ENCODE data around the gene ZNF710. TPM values are rescaled to one million over a fixed set of nuclear protein-coding genes. Genes with fewer than 3 reads are reported as not detected.

The ZNF710 gene
- total and polyA plus RNA-seq, 2 of the 13 experiments (the other 11 are each of a cell fraction or from before 2014, with no cell fraction given) = 4.7 to 20.6 TPM

DNA sequence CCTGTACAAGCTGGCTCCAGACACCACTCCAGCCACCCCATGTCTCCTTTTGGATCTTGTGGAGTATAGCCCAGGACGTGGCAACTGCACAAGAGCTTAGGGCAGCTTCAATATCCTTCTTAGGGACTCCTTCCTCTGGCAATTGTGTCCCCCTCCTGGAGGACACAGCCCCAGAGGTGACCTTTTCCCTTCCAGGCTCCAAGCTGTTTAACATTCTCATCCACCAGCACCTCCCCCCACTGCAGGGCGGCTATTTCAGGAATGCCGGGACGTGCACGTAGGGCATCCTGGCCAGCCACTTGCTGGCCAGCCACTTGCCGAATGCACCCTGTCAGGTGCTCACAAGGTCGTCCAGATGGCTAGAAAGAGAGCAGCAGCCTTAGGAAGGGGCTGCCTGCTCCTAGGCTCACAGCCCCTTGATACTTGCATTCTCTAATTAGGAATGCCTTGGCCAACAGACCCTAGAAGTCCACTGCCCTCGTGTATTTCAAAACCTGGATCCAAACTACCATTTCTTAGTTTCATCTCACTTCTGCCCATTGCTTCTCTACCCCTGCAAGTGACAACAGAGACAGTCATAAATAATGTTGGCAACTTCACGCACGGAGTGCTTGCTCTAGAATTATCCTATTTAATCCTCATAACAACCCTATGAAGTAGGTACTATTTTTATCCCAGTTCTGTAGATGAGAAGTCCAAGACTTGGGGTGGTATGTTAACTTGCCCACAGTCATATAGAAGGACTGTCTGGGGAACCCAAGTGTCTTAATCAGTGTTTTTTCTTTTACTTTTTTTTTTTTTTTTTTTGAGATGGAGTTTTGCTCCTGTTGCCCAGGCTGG lies 125.7 kb downstream of the ZNF710 start (continued):
- TF ChIP-seq, protein P1, sequence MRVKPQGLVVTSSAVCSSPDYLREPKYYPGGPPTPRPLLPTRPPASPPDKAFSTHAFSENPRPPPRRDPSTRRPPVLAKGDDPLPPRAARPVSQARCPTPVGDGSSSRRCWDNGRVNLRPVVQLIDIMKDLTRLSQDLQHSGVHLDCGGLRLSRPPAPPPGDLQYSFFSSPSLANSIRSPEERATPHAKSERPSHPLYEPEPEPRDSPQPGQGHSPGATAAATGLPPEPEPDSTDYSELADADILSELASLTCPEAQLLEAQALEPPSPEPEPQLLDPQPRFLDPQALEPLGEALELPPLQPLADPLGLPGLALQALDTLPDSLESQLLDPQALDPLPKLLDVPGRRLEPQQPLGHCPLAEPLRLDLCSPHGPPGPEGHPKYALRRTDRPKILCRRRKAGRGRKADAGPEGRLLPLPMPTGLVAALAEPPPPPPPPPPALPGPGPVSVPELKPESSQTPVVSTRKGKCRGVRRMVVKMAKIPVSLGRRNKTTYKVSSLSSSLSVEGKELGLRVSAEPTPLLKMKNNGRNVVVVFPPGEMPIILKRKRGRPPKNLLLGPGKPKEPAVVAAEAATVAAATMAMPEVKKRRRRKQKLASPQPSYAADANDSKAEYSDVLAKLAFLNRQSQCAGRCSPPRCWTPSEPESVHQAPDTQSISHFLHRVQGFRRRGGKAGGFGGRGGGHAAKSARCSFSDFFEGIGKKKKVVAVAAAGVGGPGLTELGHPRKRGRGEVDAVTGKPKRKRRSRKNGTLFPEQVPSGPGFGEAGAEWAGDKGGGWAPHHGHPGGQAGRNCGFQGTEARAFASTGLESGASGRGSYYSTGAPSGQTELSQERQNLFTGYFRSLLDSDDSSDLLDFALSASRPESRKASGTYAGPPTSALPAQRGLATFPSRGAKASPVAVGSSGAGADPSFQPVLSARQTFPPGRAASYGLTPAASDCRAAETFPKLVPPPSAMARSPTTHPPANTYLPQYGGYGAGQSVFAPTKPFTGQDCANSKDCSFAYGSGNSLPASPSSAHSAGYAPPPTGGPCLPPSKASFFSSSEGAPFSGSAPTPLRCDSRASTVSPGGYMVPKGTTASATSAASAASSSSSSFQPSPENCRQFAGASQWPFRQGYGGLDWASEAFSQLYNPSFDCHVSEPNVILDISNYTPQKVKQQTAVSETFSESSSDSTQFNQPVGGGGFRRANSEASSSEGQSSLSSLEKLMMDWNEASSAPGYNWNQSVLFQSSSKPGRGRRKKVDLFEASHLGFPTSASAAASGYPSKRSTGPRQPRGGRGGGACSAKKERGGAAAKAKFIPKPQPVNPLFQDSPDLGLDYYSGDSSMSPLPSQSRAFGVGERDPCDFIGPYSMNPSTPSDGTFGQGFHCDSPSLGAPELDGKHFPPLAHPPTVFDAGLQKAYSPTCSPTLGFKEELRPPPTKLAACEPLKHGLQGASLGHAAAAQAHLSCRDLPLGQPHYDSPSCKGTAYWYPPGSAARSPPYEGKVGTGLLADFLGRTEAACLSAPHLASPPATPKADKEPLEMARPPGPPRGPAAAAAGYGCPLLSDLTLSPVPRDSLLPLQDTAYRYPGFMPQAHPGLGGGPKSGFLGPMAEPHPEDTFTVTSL (CRISPR knock-in tag; IDR thresholded peaks at IDR 0.05; ENCODE audit: borderline replicate concordance) = peak; percentile 35; the same call in 1 of the 2 replicates
- no peak for TF ChIP-seq ZBTB20 (CRISPR knock-in tag; IDR thresholded peaks at IDR 0.05; ENCODE audit: borderline replicate concordance, low read depth)
- peak; percentile 76 for TF ChIP-seq ZNF143 (CRISPR knock-in tag; IDR thresholded peaks at IDR 0.05)
- TF ChIP-seq MXD4 (CRISPR knock-in tag; IDR thresholded peaks at IDR 0.05) = peak; percentile 47; the same call in 1 of the 2 replicates
- TF ChIP-seq ESRRA (CRISPR knock-in tag; IDR thresholded peaks at IDR 0.05; ENCODE audit: low read depth) = peak; percentile 87
- TF ChIP-seq NONO (IDR thresholded peaks at IDR 0.05) = no peak
- 0 out of 2 replicates have a peak, but pooled peaks have one; percentile 44 for TF ChIP-seq NONO (CRISPR knock-in tag; conservative IDR thresholded peaks at IDR 0.05)
- TF ChIP-seq, protein P2, sequence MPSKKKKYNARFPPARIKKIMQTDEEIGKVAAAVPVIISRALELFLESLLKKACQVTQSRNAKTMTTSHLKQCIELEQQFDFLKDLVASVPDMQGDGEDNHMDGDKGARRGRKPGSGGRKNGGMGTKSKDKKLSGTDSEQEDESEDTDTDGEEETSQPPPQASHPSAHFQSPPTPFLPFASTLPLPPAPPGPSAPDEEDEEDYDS (CRISPR knock-in tag; IDR thresholded peaks at IDR 0.05) = peak; percentile 53; the same call in 1 of the 2 replicates
- TF ChIP-seq ZNF652 (CRISPR knock-in tag; IDR thresholded peaks at IDR 0.05; ENCODE audit: borderline replicate concordance, low read depth) = no peak
- TF ChIP-seq RXRA (CRISPR knock-in tag; IDR thresholded peaks at IDR 0.05) = peak; percentile 93
- 0 out of 2 replicates have a peak, but pooled peaks have one; percentile 47 for TF ChIP-seq ZNF670 (CRISPR knock-in tag; IDR thresholded peaks at IDR 0.05; ENCODE audit: borderline replicate concordance)
- TF ChIP-seq, protein P3, sequence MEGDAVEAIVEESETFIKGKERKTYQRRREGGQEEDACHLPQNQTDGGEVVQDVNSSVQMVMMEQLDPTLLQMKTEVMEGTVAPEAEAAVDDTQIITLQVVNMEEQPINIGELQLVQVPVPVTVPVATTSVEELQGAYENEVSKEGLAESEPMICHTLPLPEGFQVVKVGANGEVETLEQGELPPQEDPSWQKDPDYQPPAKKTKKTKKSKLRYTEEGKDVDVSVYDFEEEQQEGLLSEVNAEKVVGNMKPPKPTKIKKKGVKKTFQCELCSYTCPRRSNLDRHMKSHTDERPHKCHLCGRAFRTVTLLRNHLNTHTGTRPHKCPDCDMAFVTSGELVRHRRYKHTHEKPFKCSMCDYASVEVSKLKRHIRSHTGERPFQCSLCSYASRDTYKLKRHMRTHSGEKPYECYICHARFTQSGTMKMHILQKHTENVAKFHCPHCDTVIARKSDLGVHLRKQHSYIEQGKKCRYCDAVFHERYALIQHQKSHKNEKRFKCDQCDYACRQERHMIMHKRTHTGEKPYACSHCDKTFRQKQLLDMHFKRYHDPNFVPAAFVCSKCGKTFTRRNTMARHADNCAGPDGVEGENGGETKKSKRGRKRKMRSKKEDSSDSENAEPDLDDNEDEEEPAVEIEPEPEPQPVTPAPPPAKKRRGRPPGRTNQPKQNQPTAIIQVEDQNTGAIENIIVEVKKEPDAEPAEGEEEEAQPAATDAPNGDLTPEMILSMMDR (CRISPR knock-in tag; IDR thresholded peaks at IDR 0.05) = peak; percentile 19; the same call in 1 of the 2 replicates
- TF ChIP-seq JUND (CRISPR knock-in tag; IDR thresholded peaks at IDR 0.05) = 0 out of 2 replicates have a peak, but pooled peaks have one; percentile 28
- peak; percentile 67 for TF ChIP-seq MTA1 (CRISPR knock-in tag; IDR thresholded peaks at IDR 0.05; ENCODE audit: borderline replicate concordance)
- TF ChIP-seq, protein P4, sequence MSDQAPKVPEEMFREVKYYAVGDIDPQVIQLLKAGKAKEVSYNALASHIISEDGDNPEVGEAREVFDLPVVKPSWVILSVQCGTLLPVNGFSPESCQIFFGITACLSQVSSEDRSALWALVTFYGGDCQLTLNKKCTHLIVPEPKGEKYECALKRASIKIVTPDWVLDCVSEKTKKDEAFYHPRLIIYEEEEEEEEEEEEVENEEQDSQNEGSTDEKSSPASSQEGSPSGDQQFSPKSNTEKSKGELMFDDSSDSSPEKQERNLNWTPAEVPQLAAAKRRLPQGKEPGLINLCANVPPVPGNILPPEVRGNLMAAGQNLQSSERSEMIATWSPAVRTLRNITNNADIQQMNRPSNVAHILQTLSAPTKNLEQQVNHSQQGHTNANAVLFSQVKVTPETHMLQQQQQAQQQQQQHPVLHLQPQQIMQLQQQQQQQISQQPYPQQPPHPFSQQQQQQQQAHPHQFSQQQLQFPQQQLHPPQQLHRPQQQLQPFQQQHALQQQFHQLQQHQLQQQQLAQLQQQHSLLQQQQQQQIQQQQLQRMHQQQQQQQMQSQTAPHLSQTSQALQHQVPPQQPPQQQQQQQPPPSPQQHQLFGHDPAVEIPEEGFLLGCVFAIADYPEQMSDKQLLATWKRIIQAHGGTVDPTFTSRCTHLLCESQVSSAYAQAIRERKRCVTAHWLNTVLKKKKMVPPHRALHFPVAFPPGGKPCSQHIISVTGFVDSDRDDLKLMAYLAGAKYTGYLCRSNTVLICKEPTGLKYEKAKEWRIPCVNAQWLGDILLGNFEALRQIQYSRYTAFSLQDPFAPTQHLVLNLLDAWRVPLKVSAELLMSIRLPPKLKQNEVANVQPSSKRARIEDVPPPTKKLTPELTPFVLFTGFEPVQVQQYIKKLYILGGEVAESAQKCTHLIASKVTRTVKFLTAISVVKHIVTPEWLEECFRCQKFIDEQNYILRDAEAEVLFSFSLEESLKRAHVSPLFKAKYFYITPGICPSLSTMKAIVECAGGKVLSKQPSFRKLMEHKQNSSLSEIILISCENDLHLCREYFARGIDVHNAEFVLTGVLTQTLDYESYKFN (CRISPR knock-in tag; conservative IDR thresholded peaks at IDR 0.05) = peak; percentile 87

All from HepG2 (cell line).